Neural crest cell (in vitro differentiated cells): Measurements from ENCODE around the gene C4orf50. TPM values are rescaled to one million over a fixed set of nuclear protein-coding genes. Genes with fewer than 3 reads are reported as not detected.

Source experiments
- DNase-seq: peaks from one replicate; pipeline ENCODE4 v3.0.0; 2021; ENCODE audit warnings: low read depth, mixed read lengths, low spot score
- H3K27ac Mint-ChIP-seq: one replicate; pipeline ENCODE4 v1.8.0; 2021; ENCODE audit warnings: mild to moderate bottlenecking, mixed read lengths; ENCODE audit not compliant: unreplicated experiment
- H3K27me3 Mint-ChIP-seq: 2 replicates; pipeline ENCODE4 v1.8.0; 2021; ENCODE audit warnings: low read depth, mild to moderate bottlenecking, mixed read lengths
- H3K36me3 Mint-ChIP-seq: 2 replicates; pipeline ENCODE4 v1.8.0; 2021; ENCODE audit warnings: low read depth, mild to moderate bottlenecking, mixed read lengths
- H3K4me1 Mint-ChIP-seq: 2 replicates; pipeline ENCODE4 v1.8.0; 2021; ENCODE audit warnings: mixed read lengths
- H3K4me3 Mint-ChIP-seq: one replicate; pipeline ENCODE4 v1.8.0; 2021; ENCODE audit warnings: mild to moderate bottlenecking, mixed read lengths
- H3K9me3 Mint-ChIP-seq: 2 replicates; pipeline ENCODE4 v1.8.0; 2021; ENCODE audit warnings: mixed read lengths
- total RNA-seq: library from RNA; stranded (reverse); gene quantifications from 2 replicates; pipeline ENCODE4 v1.2.1, GENCODE V29; 2021
- TF ChIP-seq, protein P1 (sequence below): fragments of 200-600 bp; sonication (generic); conservative IDR thresholded peaks from 2 replicates; pipeline ENCODE4 v1.5.0; 2021; ENCODE audit warnings: antibody characterized with exemption, mild to moderate bottlenecking

The C4orf50 gene
- total RNA-seq, 1 donor from 2014 or later = 0.02 TPM

- H3K9me3 Mint-ChIP-seq = no peaks in the 10 kb centered on the region
- H3K27me3 Mint-ChIP-seq = peaks cover 27% of the 10 kb centered on the region
- TF ChIP-seq, protein P1, sequence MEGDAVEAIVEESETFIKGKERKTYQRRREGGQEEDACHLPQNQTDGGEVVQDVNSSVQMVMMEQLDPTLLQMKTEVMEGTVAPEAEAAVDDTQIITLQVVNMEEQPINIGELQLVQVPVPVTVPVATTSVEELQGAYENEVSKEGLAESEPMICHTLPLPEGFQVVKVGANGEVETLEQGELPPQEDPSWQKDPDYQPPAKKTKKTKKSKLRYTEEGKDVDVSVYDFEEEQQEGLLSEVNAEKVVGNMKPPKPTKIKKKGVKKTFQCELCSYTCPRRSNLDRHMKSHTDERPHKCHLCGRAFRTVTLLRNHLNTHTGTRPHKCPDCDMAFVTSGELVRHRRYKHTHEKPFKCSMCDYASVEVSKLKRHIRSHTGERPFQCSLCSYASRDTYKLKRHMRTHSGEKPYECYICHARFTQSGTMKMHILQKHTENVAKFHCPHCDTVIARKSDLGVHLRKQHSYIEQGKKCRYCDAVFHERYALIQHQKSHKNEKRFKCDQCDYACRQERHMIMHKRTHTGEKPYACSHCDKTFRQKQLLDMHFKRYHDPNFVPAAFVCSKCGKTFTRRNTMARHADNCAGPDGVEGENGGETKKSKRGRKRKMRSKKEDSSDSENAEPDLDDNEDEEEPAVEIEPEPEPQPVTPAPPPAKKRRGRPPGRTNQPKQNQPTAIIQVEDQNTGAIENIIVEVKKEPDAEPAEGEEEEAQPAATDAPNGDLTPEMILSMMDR = no peak
- H3K4me1 Mint-ChIP-seq = peaks cover 29% of the 10 kb centered on the region
- H3K27ac Mint-ChIP-seq = no peak overlapping the region
- no peak overlapping the region for H3K4me3 Mint-ChIP-seq
- H3K36me3 Mint-ChIP-seq = no peaks in the 10 kb centered on the region
- no peak for DNase-seq
Measured at GRCh38 chr4:5930876-5931275, 87.4 kb downstream of the C4orf50 start.

- Mint-ChIP-seq H3K27ac (no peak overlapping the region), H3K36me3 (no peaks in the 10 kb centered on the region), H3K27me3 (peaks cover 27% of the 10 kb centered on the region), H3K4me1 (peaks cover 34% of the 10 kb centered on the region), H3K9me3 (no peaks in the 10 kb centered on the region), H3K4me3 (no peak overlapping the region)
- TF ChIP-seq, protein P1 = no peak
- no peak for DNase-seq
Measured at GRCh38 chr4:5930456-5930855, 87.8 kb downstream of the C4orf50 start.

DNA sequence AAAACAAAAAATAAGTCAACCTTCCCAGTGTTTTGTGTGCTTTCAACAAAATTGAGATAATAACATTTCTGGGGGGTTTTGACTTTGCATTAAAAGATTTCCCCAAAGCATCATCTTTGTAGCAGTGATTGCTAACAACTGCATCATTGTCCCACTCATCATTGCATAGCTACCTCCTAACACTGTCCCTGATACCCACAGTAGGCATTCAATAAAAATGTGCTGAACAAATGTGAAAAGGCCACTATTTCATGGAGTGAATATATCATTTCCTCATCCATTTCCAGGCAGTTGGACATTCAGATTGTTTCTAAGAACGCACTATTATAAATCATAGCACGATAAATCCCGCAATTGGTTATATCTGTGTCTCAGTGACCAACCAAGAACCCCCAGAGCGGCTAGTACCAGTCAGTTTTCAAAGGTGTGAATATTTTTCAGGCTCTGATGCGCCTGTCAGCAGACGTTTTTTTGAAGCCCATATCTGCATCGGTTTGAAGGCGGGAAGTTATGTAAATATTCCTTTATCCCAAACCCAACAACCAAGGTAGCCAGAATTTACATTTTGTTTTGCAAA is 89.3 kb downstream of the C4orf50 start:
- no peak for DNase-seq
- Mint-ChIP-seq H3K27ac (no peak overlapping the region), H3K27me3 (peaks cover 17% of the 10 kb centered on the region), H3K4me3 (no peak overlapping the region), H3K4me1 (peaks cover 36% of the 10 kb centered on the region), H3K9me3 (no peaks in the 10 kb centered on the region), H3K36me3 (no peaks in the 10 kb centered on the region)
- TF ChIP-seq, protein P1 = no peak

DNA sequence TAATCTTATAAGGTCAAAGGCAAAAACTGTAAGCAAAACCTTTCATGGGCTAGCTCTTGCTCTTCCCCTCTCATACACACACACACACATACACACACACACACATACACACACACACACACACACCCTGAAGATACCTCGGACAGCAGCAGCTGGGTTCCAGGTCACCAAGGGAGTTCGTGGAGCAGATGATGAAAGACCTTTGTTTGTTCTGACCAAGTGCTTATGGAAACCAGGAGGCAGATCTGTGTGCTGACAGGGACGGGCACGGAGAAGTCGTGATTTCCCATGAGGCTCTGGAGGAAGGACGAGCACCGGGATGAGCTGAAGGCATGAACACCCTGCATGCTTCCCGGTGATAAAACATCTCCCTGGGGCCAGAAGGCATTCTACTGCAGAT is 90.0 kb downstream of the C4orf50 start:
- peak overlapping the region; percentile 85 for H3K27ac Mint-ChIP-seq
- DNase-seq = no peak
- peaks cover 12% of the 10 kb centered on the region for H3K27me3 Mint-ChIP-seq
- no peaks in the 10 kb centered on the region for H3K9me3 Mint-ChIP-seq
- no peak overlapping the region for H3K4me3 Mint-ChIP-seq
- TF ChIP-seq, protein P1 = no peak
- peaks cover 36% of the 10 kb centered on the region for H3K4me1 Mint-ChIP-seq
- no peaks in the 10 kb centered on the region for H3K36me3 Mint-ChIP-seq

GRCh38 chr4:5927747-5928146 is 90.5 kb downstream of the C4orf50 start:
- Mint-ChIP-seq H3K4me1 (peaks cover 36% of the 10 kb centered on the region), H3K4me3 (no peak overlapping the region), H3K9me3 (no peaks in the 10 kb centered on the region), H3K36me3 (no peaks in the 10 kb centered on the region), H3K27ac (no peak overlapping the region), H3K27me3 (peaks cover 9% of the 10 kb centered on the region)
- TF ChIP-seq, protein P1 = no peak
- DNase-seq = no peak

DNA sequence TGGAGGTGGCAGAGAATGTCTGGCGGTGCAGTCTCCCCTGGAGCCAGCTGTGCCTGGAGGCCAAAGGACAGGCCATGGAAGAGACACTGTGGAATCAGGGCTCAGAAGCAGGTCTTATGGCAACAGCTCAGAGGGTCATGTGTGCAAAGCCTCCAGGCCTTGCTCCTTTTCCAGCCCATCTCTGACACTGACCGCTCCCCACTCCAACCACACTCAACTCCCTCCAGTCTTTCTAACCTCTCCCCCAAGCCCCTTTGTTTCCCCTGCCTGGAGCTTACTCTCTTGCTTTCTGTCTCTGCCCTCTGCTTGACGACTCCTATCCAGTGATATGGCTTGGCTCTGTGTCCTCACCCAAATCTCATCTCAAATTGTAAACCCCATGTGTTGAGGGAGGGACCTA is 91.1 kb downstream of the C4orf50 start:
- Mint-ChIP-seq H3K4me3 (no peak overlapping the region), H3K9me3 (no peaks in the 10 kb centered on the region), H3K4me1 (peaks cover 36% of the 10 kb centered on the region), H3K27me3 (peaks cover 9% of the 10 kb centered on the region), H3K36me3 (no peaks in the 10 kb centered on the region), H3K27ac (no peak overlapping the region)
- DNase-seq = no peak
- TF ChIP-seq, protein P1 = no peak
